Karpas-422 (cell line): ENCODE results near the gene SORBS1. TPM values are rescaled to one million over a fixed set of nuclear protein-coding genes. Genes with fewer than 3 reads are reported as not detected.

Source experiments
- DNase-seq: peaks from one replicate; pipeline ENCODE4 v3.0.0-alpha.2; 2015
- H2AFZ ChIP-seq: fragments of 200-600 bp; sonication (generic); 2 replicates; pipeline ENCODE4 v1.6.1; 2014; ENCODE audit warnings: antibody characterized with exemption, low read length, mixed read lengths
- H3K27ac ChIP-seq: fragments of 200-600 bp; sonication (generic); 2 replicates; pipeline ENCODE4 v1.5.1; 2014; ENCODE audit warnings: mild to moderate bottlenecking, low read length, moderate library complexity
- H3K27me3 ChIP-seq: fragments of 200-600 bp; sonication (generic); 2 replicates; pipeline ENCODE4 v1.6.1; 2014; ENCODE audit warnings: low read length, mixed read lengths
- H3K36me3 ChIP-seq: fragments of 200-600 bp; sonication (generic); 2 replicates; pipeline ENCODE4 v1.6.1; 2014; ENCODE audit warnings: low read length, mixed read lengths; ENCODE audit not compliant: insufficient read depth
- H3K4me1 ChIP-seq: fragments of 200-600 bp; sonication (generic); 2 replicates; pipeline ENCODE4 v1.6.1; 2014; ENCODE audit warnings: mild to moderate bottlenecking, low read length, mixed read lengths
- H3K4me2 ChIP-seq: fragments of 200-600 bp; sonication (generic); 2 replicates; pipeline ENCODE4 v1.6.1; 2014; ENCODE audit warnings: low read length, low read depth, mild to moderate bottlenecking; ENCODE audit not compliant: poor library complexity, severe bottlenecking
- H3K4me3 ChIP-seq: fragments of 200-600 bp; sonication (generic); 2 replicates; pipeline ENCODE4 v1.5.1; 2014; ENCODE audit warnings: mild to moderate bottlenecking, antibody characterized with exemption, low read length, mixed read lengths
- H3K79me2 ChIP-seq: fragments of 200-600 bp; sonication (generic); 2 replicates; pipeline ENCODE4 v1.6.1; 2014; ENCODE audit warnings: mild to moderate bottlenecking, low read length, mixed read lengths
- H3K9ac ChIP-seq: fragments of 200-600 bp; sonication (generic); 2 replicates; pipeline ENCODE4 v1.6.0; 2014; ENCODE audit warnings: low read length
- H3K9me2 ChIP-seq: fragments of 200-600 bp; sonication (generic), shearing (Covaris generic); replicated peaks from 2 replicates; pipeline ENCODE4 v1.6.0; 2014; ENCODE audit warnings: mild to moderate bottlenecking, low read length, moderate library complexity; ENCODE audit not compliant: insufficient read depth
- H3K9me3 ChIP-seq: fragments of 300-700, 200-600 bp; sonication (generic); 2 replicates; pipeline ENCODE4 v1.6.1; 2014; ENCODE audit warnings: low read length, mixed read lengths
- H4K20me1 ChIP-seq: fragments of 200-600 bp; sonication (generic); 2 replicates; pipeline ENCODE4 v1.6.1; 2014; ENCODE audit warnings: mild to moderate bottlenecking, antibody characterized with exemption, low read length, low read depth; ENCODE audit not compliant: insufficient read depth
- total RNA-seq: library from RNA; depleted of rRNA; stranded (reverse); fragments of >200 nt; shearing (Covaris generic); gene quantifications from 2 replicates; pipeline ENCODE4 v1.2.3, GENCODE V29; 2014; ENCODE audit warnings: low replicate concordance

The SORBS1 gene
- total RNA-seq, 1 experiment from 2014 or later = 0.15 TPM

GRCh38 chr10:95503526-95503925 is 57.6 kb downstream of the SORBS1 start:
- no peaks in the 10 kb centered on the region for H3K27me3 ChIP-seq
- no peak for DNase-seq
- no peaks in the 10 kb centered on the region for H3K4me1 ChIP-seq
- no peaks in the 10 kb centered on the region for H3K9me3 ChIP-seq
- H3K79me2 ChIP-seq = no peaks in the 10 kb centered on the region
- no peak overlapping the region for H2AFZ ChIP-seq
- H3K27ac ChIP-seq = no peak overlapping the region
- no peaks in the 10 kb centered on the region for H3K9me2 ChIP-seq
- no peak overlapping the region for H3K9ac ChIP-seq
- no peaks in the 10 kb centered on the region for H4K20me1 ChIP-seq
- H3K36me3 ChIP-seq = no peaks in the 10 kb centered on the region
- no peak overlapping the region for H3K4me2 ChIP-seq
- no peak overlapping the region for H3K4me3 ChIP-seq

GRCh38 chr10:95503001-95503400 is 58.2 kb downstream of the SORBS1 start:
- Histone ChIP-seq H3K27me3 (no peaks in the 10 kb centered on the region), H3K9ac (no peak overlapping the region), H3K4me3 (no peak overlapping the region), H3K27ac (no peak overlapping the region), H3K36me3 (no peaks in the 10 kb centered on the region), H3K79me2 (no peaks in the 10 kb centered on the region), H4K20me1 (no peaks in the 10 kb centered on the region), H3K4me1 (no peaks in the 10 kb centered on the region), H3K9me3 (no peaks in the 10 kb centered on the region), H3K4me2 (no peak overlapping the region), H3K9me2 (no peaks in the 10 kb centered on the region), H2AFZ (no peak overlapping the region)
- DNase-seq = no peak

GRCh38 chr10:95502377-95502776 is 58.8 kb downstream of the SORBS1 start:
- no peak overlapping the region for H2AFZ ChIP-seq
- H3K27ac ChIP-seq = no peak overlapping the region
- H3K9ac ChIP-seq = no peak overlapping the region
- H3K4me1 ChIP-seq = no peaks in the 10 kb centered on the region
- no peak overlapping the region for H3K4me3 ChIP-seq
- no peaks in the 10 kb centered on the region for H3K9me2 ChIP-seq
- H3K36me3 ChIP-seq = no peaks in the 10 kb centered on the region
- H3K9me3 ChIP-seq = no peaks in the 10 kb centered on the region
- no peak for DNase-seq
- H3K4me2 ChIP-seq = no peak overlapping the region
- no peaks in the 10 kb centered on the region for H3K79me2 ChIP-seq
- H3K27me3 ChIP-seq = no peaks in the 10 kb centered on the region
- H4K20me1 ChIP-seq = no peaks in the 10 kb centered on the region

GRCh38 chr10:95501203-95502094 is 59.7 kb downstream of the SORBS1 start:
- Histone ChIP-seq H3K9ac (no peak overlapping the region), H2AFZ (no peak overlapping the region)

GRCh38 chr10:95500649-95501048 is 60.5 kb downstream of the SORBS1 start:
- H3K4me1 ChIP-seq = no peaks in the 10 kb centered on the region
- no peak overlapping the region for H3K9ac ChIP-seq
- no peaks in the 10 kb centered on the region for H4K20me1 ChIP-seq
- H3K79me2 ChIP-seq = no peaks in the 10 kb centered on the region
- no peak overlapping the region for H3K27ac ChIP-seq
- no peaks in the 10 kb centered on the region for H3K9me3 ChIP-seq
- no peaks in the 10 kb centered on the region for H3K9me2 ChIP-seq
- H3K4me3 ChIP-seq = no peak overlapping the region
- H3K36me3 ChIP-seq = no peaks in the 10 kb centered on the region
- no peak overlapping the region for H3K4me2 ChIP-seq
- DNase-seq = no peak
- no peak overlapping the region for H2AFZ ChIP-seq
- H3K27me3 ChIP-seq = no peaks in the 10 kb centered on the region

More at GRCh38 chr10:95501203-95502094, 59.7 kb downstream of the SORBS1 start:
- Histone ChIP-seq H3K4me3 (no peak overlapping the region), H3K27me3 (no peaks in the 10 kb centered on the region), H4K20me1 (no peaks in the 10 kb centered on the region), H3K9me3 (no peaks in the 10 kb centered on the region), H3K9me2 (no peaks in the 10 kb centered on the region), H3K4me1 (no peaks in the 10 kb centered on the region), H3K79me2 (no peaks in the 10 kb centered on the region), H3K36me3 (no peaks in the 10 kb centered on the region), H3K27ac (no peak overlapping the region), H3K4me2 (no peak overlapping the region)
- DNase-seq = no peak

- Histone ChIP-seq H4K20me1 (no peaks in the 10 kb centered on the region), H3K9me2 (no peaks in the 10 kb centered on the region), H3K79me2 (no peaks in the 10 kb centered on the region), H3K4me1 (no peaks in the 10 kb centered on the region), H3K9me3 (no peaks in the 10 kb centered on the region), H2AFZ (no peak overlapping the region), H3K36me3 (no peaks in the 10 kb centered on the region), H3K27me3 (no peaks in the 10 kb centered on the region), H3K27ac (no peak overlapping the region), H3K9ac (no peak overlapping the region), H3K4me2 (no peak overlapping the region), H3K4me3 (no peak overlapping the region)
- DNase-seq = no peak
Observed at GRCh38 chr10:95500097-95500496, 61.1 kb downstream of the SORBS1 start.

- no peaks in the 10 kb centered on the region for H4K20me1 ChIP-seq
- H3K4me1 ChIP-seq = no peaks in the 10 kb centered on the region
- no peak for DNase-seq
- no peak overlapping the region for H3K4me2 ChIP-seq
- H3K9ac ChIP-seq = no peak overlapping the region
- H3K36me3 ChIP-seq = no peaks in the 10 kb centered on the region
- no peak overlapping the region for H3K27ac ChIP-seq
- H3K27me3 ChIP-seq = no peaks in the 10 kb centered on the region
- no peak overlapping the region for H3K4me3 ChIP-seq
- no peaks in the 10 kb centered on the region for H3K79me2 ChIP-seq
- no peak overlapping the region for H2AFZ ChIP-seq
- H3K9me3 ChIP-seq = no peaks in the 10 kb centered on the region
- no peaks in the 10 kb centered on the region for H3K9me2 ChIP-seq
Observed at GRCh38 chr10:95499482-95499989, 61.6 kb downstream of the SORBS1 start.

- no peak for DNase-seq
- Histone ChIP-seq H2AFZ (no peak overlapping the region), H4K20me1 (no peaks in the 10 kb centered on the region), H3K4me1 (no peaks in the 10 kb centered on the region), H3K79me2 (no peaks in the 10 kb centered on the region), H3K9ac (no peak overlapping the region), H3K4me3 (no peak overlapping the region), H3K9me2 (no peaks in the 10 kb centered on the region), H3K27ac (no peak overlapping the region), H3K27me3 (no peaks in the 10 kb centered on the region), H3K9me3 (no peaks in the 10 kb centered on the region), H3K4me2 (no peak overlapping the region), H3K36me3 (no peaks in the 10 kb centered on the region)
Observed at GRCh38 chr10:95496951-95497350, 64.2 kb downstream of the SORBS1 start.
